Skeletal muscle tissue (tissue), 4 donors: Measurements from ENCODE around the gene KCNAB1. TPM values are rescaled to one million over a fixed set of nuclear protein-coding genes. Genes with fewer than 3 reads are reported as not detected.
"Not testable (repeated sequence)": the region's sequence is repeated elsewhere in the genome, so short reads cannot be mapped to it uniquely, and the experiment has no call there.

ENCODE experiments used
- H3K27ac ChIP-seq: one replicate; pipeline ENCODE4 v1.7.0; 2013; ENCODE audit warnings: mild to moderate bottlenecking, low read depth, low read length, inconsistent platforms
- H3K27me3 ChIP-seq, 3 donors: one replicate each; pipeline ENCODE4 v1.7.0; 2013; ENCODE audit warnings: low read length in 3 of 3; ENCODE audit not compliant: control insufficient read depth in 3 of 3, insufficient read depth in 3 of 3
- H3K36me3 ChIP-seq, 3 donors: one replicate each; pipeline ENCODE4 v1.7.0; 2013; ENCODE audit warnings: low read length in 3 of 3; ENCODE audit not compliant: control insufficient read depth in 3 of 3, insufficient read depth in 3 of 3
- H3K4me1 ChIP-seq, 3 donors: one replicate each; pipeline ENCODE4 v1.7.0; 2013; ENCODE audit warnings: low read length in 3 of 3, mild to moderate bottlenecking in 3 of 3; ENCODE audit not compliant: control insufficient read depth in 3 of 3, insufficient read depth in 3 of 3
- H3K4me3 ChIP-seq, 3 donors: one replicate each; pipeline ENCODE4 v1.7.0; 2013; ENCODE audit warnings: low read length in 3 of 3
- H3K9ac ChIP-seq, 3 donors: one replicate each; pipeline ENCODE4 v1.7.0; 2013; ENCODE audit warnings: low read length in 3 of 3, mild to moderate bottlenecking in 3 of 3, moderate library complexity in 2 of 3, low read depth in 1 of 3
- H3K9me3 ChIP-seq, 3 donors: one replicate each; pipeline ENCODE4 v1.7.0; 2013; ENCODE audit warnings: low read length in 3 of 3; ENCODE audit not compliant: control insufficient read depth in 3 of 3
- total RNA-seq: library from RNA; depleted of rRNA; stranded (reverse); fragments of >200 nt; gene quantifications from one replicate; pipeline ENCODE4 v1.2.3, GENCODE V29; 2014
- donor health status: Osteomylitis.

KCNAB1 gene
- total RNA-seq, 1 donor from 2014 or later: 4.2 TPM

DNA sequence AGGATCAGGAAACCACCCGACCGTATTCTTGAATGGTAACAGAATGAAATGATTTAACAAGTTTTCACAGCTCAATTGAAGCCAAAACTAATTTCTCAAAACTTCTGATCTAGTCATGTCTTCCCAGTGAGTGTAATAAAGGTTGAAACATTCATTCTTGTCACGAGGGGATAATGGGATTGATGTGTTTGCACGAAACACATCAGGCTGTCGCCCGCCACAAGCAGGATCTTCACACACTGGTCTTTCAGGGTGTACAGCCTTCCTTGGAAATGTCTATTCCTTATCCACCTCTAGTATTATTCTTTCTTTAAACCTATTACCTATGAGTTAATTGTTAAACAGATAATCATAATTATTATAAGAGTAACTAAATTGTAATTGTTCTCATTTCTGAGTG lies 94.3 kb downstream of the KCNAB1 start:
- Histone ChIP-seq H3K27me3 (no peaks in the 10 kb centered on the region), H3K4me1 (no peaks in the 10 kb centered on the region), H3K9me3 (no peaks in the 10 kb centered on the region), H3K36me3 (no peaks in the 10 kb centered on the region), H3K27ac (no peak overlapping the region), H3K9ac (no peak overlapping the region), H3K4me3 (no peak overlapping the region)

DNA sequence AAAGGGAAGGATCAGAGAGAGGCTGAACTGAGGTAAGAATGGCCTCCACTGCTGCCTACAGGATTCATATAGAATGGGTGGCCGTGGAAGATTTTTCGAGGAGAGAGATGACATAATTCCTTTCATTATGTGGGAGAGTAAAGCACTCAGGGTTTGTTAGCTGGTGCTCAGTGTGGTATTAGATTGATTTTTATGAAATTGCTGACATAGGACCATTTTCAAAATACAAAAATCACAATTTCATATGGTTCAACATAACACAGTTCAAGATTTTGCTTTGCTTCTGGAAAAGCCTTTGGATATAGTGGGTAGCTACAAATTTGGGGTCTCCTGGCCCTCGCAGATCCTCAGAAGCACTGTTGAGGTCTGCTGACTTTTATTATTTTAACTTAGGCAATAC lies 95.4 kb downstream of the KCNAB1 start:
- H3K9me3 ChIP-seq: no peaks in the 10 kb centered on the region
- no peak overlapping the region for H3K9ac ChIP-seq
- no peak overlapping the region for H3K4me3 ChIP-seq
- H3K27me3 ChIP-seq: no peaks in the 10 kb centered on the region
- H3K4me1 ChIP-seq: no peaks in the 10 kb centered on the region
- no peak overlapping the region for H3K27ac ChIP-seq
- H3K36me3 ChIP-seq: no peaks in the 10 kb centered on the region

DNA sequence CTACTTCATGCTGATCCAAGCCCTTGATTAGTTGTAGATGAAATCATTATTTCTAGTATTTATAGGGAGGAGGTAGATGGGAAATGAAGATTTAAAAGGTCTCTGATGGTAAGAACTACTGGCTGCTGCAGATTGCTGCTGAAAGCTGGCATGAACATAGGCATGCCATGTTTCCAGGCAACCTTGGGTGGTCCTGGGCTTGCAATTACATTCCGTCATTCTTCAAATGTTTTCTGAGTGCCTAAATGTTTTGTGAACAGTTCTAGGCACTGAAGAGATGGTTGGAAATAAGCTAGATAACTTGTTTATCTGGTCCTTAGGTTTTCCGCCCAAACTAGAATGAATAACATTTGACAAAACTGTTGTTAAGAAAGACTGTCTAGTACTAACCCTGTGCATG lies 95.8 kb downstream of the KCNAB1 start:
- Histone ChIP-seq H3K4me3 (no peak overlapping the region), H3K36me3 (no peaks in the 10 kb centered on the region), H3K4me1 (no peaks in the 10 kb centered on the region), H3K27me3 (no peaks in the 10 kb centered on the region), H3K9ac (no peak overlapping the region), H3K9me3 (no peaks in the 10 kb centered on the region), H3K27ac (no peak overlapping the region)

DNA sequence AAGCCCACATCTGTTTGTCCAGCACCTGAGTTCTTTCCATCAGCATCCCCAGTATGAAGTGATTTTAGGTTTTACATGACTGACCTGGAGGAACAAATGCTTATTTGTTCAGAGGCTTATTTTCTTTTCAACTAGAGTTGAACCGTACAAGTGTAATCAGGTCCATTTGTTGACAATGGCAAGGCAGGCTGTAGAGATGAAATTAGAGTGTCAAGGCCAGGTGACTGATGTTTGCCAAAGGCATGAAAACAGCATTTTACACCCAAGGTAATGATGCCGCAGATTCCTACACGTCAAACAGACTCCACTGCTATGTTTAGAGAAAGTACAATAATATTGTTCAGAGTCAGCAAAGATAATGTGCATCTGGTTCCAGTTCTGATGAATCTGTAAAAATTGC lies 96.5 kb downstream of the KCNAB1 start:
- Histone ChIP-seq H3K27me3 (no peaks in the 10 kb centered on the region), H3K27ac (no peak overlapping the region), H3K9ac (no peak overlapping the region), H3K36me3 (no peaks in the 10 kb centered on the region), H3K4me3 (no peak overlapping the region), H3K4me1 (no peaks in the 10 kb centered on the region), H3K9me3 (no peaks in the 10 kb centered on the region)

DNA sequence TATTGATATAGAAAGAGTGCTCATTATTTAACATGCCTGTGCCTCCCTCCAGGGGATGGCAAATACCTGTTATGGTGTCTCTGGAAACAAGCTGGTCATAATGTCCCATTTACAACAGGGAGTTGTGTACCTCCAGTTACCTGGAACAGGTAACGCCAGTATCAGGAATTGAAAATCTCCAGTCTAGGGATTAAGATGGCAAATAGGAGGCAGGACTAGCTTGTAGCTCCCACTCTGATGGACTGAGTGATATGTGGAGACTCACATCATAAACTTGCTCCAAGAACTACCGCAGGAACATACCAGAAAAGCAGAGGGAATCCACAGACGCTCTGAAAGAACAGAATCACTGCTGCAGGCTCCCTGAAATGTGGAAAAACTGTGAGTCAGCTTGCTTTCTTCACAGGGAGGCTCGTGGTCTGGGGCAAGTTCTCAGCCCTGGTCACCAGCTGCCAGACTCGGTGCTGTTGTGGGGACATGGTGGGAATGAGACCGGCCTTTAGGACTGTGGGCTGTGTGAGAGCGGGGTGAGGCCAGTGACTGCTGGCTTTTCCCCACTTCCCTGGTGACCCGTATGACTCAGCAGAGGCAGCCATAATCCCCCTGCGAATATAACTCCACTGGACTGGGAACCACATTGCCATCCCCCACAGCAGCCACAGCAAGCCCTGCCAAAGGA lies 97.4 kb downstream of the KCNAB1 start:
- H3K9ac ChIP-seq: no peak overlapping the region

DNA sequence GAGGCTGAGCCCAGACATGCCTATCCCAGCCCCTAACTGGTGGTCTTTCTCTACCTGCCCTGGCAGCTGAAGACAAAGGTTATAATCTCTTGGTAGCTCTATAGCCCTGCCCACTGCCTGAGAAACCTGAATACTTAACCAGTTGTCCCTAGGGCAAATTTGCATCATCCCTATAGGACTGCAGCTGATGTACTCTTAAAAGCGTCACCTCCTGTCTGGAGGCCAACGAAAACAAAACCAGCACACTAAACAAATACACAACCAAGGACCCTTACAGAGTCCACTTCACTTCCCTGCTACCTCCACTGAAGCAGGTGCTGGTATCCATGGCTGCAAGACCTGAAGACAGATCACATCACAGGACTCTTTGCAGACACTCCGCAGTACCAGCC lies 98.0 kb downstream of the KCNAB1 start:
- no peak overlapping the region for H3K9ac ChIP-seq

More for the DNA sequence above, 97.4 kb downstream of the KCNAB1 start:
- Histone ChIP-seq H3K4me3 (no peak overlapping the region), H3K27me3 (no peaks in the 10 kb centered on the region), H3K4me1 (no peaks in the 10 kb centered on the region), H3K9me3 (no peaks in the 10 kb centered on the region), H3K27ac (no peak overlapping the region), H3K36me3 (no peaks in the 10 kb centered on the region)

DNA sequence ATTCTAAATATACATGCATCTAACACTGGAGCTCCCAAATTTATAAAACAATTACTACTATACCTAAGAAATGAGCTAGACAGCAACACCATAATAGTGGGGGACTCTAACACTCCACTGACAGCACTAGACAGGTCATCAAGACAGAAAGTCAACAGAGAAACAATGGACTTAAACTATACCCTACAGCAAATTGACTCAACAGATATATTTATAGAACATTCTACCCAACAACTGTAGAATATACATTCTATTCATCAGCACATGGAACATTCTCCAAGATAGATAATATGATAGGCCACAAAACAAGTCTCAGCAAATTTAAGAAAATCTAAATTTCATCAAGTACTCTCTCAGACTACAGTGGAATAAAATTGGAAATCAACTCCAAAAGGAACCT lies 102.0 kb downstream of the KCNAB1 start:
- not testable (repeated sequence) for H3K4me1 ChIP-seq

More for the DNA sequence above, 98.0 kb downstream of the KCNAB1 start:
- no peak overlapping the region for H3K4me3 ChIP-seq
- H3K9me3 ChIP-seq: no peaks in the 10 kb centered on the region
- H3K4me1 ChIP-seq: no peaks in the 10 kb centered on the region
- no peak overlapping the region for H3K27ac ChIP-seq
- no peaks in the 10 kb centered on the region for H3K36me3 ChIP-seq
- H3K27me3 ChIP-seq: no peaks in the 10 kb centered on the region

DNA sequence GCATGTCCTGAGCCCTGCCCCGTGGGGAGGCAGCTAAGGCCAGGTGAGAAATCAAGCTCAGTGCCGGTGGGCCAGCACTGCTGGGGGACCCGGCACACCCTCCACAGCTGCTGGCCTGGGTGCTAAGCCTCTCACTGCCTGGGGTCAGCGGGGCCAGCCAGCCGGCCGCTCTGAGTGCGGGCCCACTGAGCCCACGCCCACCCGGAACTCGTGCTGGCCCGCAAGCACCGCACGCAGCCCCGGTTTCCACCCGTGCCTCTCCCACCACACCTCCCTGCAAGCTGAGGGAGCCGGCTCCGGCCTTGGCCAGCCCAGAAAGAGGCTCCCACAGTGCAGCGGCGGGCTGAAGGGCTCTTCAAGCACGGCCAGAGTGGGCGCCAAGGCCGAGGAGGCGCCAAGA lies 103.7 kb downstream of the KCNAB1 start:
- H3K4me3 ChIP-seq, H3K9ac ChIP-seq, H3K27ac ChIP-seq, H3K27me3 ChIP-seq, H3K36me3 ChIP-seq, H3K4me1 ChIP-seq, H3K9me3 ChIP-seq: not testable (repeated sequence)

More for the DNA sequence above, 102.0 kb downstream of the KCNAB1 start:
- not testable (repeated sequence) for H3K4me3 ChIP-seq, H3K36me3 ChIP-seq, H3K9me3 ChIP-seq, H3K9ac ChIP-seq, H3K27me3 ChIP-seq, H3K27ac ChIP-seq

DNA sequence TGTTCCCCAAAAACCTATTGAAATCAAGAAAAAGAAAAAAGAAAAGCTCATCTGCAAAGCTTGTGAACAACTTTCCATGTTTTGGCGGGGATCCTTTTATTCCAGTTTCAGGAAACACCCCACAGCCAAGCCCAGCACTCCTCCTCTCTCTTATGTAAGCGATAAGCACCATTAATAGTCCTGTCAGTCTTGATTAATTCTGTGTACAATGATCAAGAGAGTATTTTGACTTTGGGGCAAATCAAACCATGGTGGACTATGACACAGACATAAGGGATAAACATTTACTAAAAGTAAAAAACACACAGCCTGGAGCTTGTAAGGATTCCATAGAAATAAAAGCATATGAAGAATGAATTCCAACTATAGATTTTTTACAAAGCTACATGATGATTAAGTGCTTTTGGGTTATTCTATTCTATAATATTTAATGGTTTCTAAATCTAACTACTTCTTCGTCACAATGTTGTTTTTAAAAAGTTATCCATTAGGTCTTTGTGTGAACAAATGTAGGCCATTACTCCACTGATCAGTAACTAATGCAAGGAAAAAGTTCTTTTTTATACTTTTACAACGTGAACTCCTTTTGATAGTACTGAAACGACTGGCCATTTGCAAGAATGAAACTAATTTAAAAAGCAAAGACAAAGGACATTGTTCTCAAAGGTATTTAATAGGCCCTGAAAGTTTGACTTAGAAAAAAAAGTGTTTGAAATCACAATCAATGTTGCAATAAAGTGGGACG lies 106.5 kb downstream of the KCNAB1 start:
- Histone ChIP-seq H3K9ac (no peak overlapping the region), H3K4me1 (no peaks in the 10 kb centered on the region), H3K4me3 (no peak overlapping the region), H3K36me3 (no peaks in the 10 kb centered on the region), H3K27me3 (no peaks in the 10 kb centered on the region), H3K27ac (no peak overlapping the region), H3K9me3 (no peaks in the 10 kb centered on the region)

DNA sequence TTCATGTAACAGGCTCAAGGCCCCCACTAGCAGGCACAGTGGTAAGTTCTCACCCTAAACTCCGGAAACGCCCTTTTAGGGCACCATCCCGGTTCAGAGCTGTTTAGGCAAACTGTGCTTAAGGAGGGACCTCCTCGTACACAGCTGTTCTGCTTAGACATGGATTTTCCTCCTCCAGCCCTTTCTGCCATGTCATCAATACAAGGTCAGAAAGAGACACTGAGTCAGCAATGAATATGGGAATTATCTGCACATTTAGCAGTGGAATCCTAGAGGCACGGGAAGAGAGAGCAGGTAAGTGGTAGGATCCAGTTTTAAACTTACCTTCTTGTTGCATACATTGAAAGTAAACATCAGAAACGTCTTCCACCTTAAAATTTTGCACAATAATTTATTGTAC lies 107.3 kb downstream of the KCNAB1 start:
- H3K36me3 ChIP-seq: no peaks in the 10 kb centered on the region
- no peak overlapping the region for H3K9ac ChIP-seq
- H3K4me3 ChIP-seq: no peak overlapping the region

More for the DNA sequence above, 107.3 kb downstream of the KCNAB1 start:
- no peak overlapping the region for H3K27ac ChIP-seq
- H3K27me3 ChIP-seq: no peaks in the 10 kb centered on the region
- no peaks in the 10 kb centered on the region for H3K9me3 ChIP-seq
- no peaks in the 10 kb centered on the region for H3K4me1 ChIP-seq
